Mesenchymal stem cell (in vitro differentiated cells and primary cell): ENCODE measurements around the gene RCOR1.

Experiments
- DNase-seq: peaks from one replicate; pipeline ENCODE4 v3.0.0-alpha.2; 2013
- H2AFZ ChIP-seq: one replicate; pipeline ENCODE4 v1.6.1; 2013; ENCODE audit warnings: low read depth, mild to moderate bottlenecking, control low read depth, inconsistent platforms, low read length, moderate library complexity
- H2AK5ac ChIP-seq: 2 replicates; pipeline ENCODE4 v1.6.1; 2013; ENCODE audit warnings: low read length, moderate library complexity, mild to moderate bottlenecking, inconsistent platforms; ENCODE audit not compliant: severe bottlenecking
- H2BK120ac ChIP-seq: one replicate; pipeline ENCODE4 v1.6.1; 2013; ENCODE audit warnings: low read depth, mild to moderate bottlenecking, inconsistent platforms, low read length, moderate library complexity
- H2BK12ac ChIP-seq, 2 experiments: one replicate each; pipeline ENCODE4 v1.6.1; 2013; ENCODE audit warnings: inconsistent platforms in 2 of 2, low read length in 2 of 2, mild to moderate bottlenecking in 2 of 2, moderate library complexity in 2 of 2, control low read depth in 1 of 2
- H2BK15ac ChIP-seq: one replicate; pipeline ENCODE4 v1.6.1; 2013; ENCODE audit warnings: mild to moderate bottlenecking, low read depth, inconsistent platforms; ENCODE audit not compliant: poor library complexity, severe bottlenecking
- H2BK5ac ChIP-seq: 2 replicates; pipeline ENCODE4 v1.6.1; 2013; ENCODE audit warnings: low read depth, mild to moderate bottlenecking, low read length, control low read depth, inconsistent platforms; ENCODE audit not compliant: poor library complexity, severe bottlenecking
- H3K14ac ChIP-seq, 2 experiments: one replicate each; pipeline ENCODE4 v1.6.1; 2013; ENCODE audit warnings: inconsistent platforms in 2 of 2, low read length in 2 of 2, control low read depth in 1 of 2, mild to moderate bottlenecking in 1 of 2, moderate library complexity in 1 of 2
- H3K18ac ChIP-seq, 2 experiments: one replicate each; pipeline ENCODE4 v1.6.1; 2013; ENCODE audit warnings: inconsistent platforms in 2 of 2, low read length in 2 of 2, control low read depth in 1 of 2, low read depth in 1 of 2, mild to moderate bottlenecking in 1 of 2
- H3K23ac ChIP-seq, 2 experiments: one replicate each; pipeline ENCODE4 v1.6.1; 2013; ENCODE audit warnings: inconsistent platforms in 2 of 2, low read length in 2 of 2, mild to moderate bottlenecking in 2 of 2, moderate library complexity in 2 of 2, control low read depth in 1 of 2
- H3K27ac ChIP-seq: 2 replicates; pipeline ENCODE4 v1.5.1; 2013; ENCODE audit warnings: mild to moderate bottlenecking, moderate library complexity, low read length, control low read depth, inconsistent platforms; ENCODE audit not compliant: poor library complexity, severe bottlenecking
- H3K27me3 ChIP-seq, 2 experiments: 2 replicates each; pipeline versions ENCODE4 v1.6.1 to v1.7.0; 2013; ENCODE audit warnings: low read length in 2 of 2, mild to moderate bottlenecking in 2 of 2, moderate library complexity in 2 of 2, control low read depth in 1 of 2, inconsistent platforms in 1 of 2; ENCODE audit not compliant: control insufficient read depth in 1 of 2, insufficient read depth in 1 of 2
- H3K36me3 ChIP-seq, 2 experiments: 2 replicates each; pipeline versions ENCODE4 v1.6.1 to v1.7.0; 2013; ENCODE audit warnings: low read length in 2 of 2, control low read depth in 1 of 2, inconsistent platforms in 1 of 2, low read depth in 1 of 2, mild to moderate bottlenecking in 1 of 2; ENCODE audit not compliant: insufficient read depth in 2 of 2, control insufficient read depth in 1 of 2
- H3K4ac ChIP-seq, 2 experiments: one replicate each; pipeline ENCODE4 v1.6.1; 2013; ENCODE audit warnings: inconsistent platforms in 2 of 2, low read length in 2 of 2, mild to moderate bottlenecking in 2 of 2, moderate library complexity in 2 of 2, control low read depth in 1 of 2, low read depth in 1 of 2
- H3K4me1 ChIP-seq: 2 replicates; pipeline ENCODE4 v1.6.1; 2013; ENCODE audit warnings: low read depth, low read length, control low read depth; ENCODE audit not compliant: control insufficient read depth, insufficient read depth
- H3K4me2 ChIP-seq: 2 replicates; pipeline ENCODE4 v1.6.1; 2013; ENCODE audit warnings: low read length, mild to moderate bottlenecking, inconsistent platforms; ENCODE audit not compliant: poor library complexity, severe bottlenecking
- H3K4me3 ChIP-seq, 2 experiments: 2 replicates each; pipeline versions ENCODE4 v1.5.1 to v1.7.0; 2013; ENCODE audit warnings: low read length in 2 of 2, mild to moderate bottlenecking in 2 of 2, control low read depth in 1 of 2, low read depth in 1 of 2; ENCODE audit not compliant: insufficient read depth in 1 of 2
- H3K79me1 ChIP-seq: replicated peaks from 2 replicates; pipeline ENCODE4 v1.6.1; 2013; ENCODE audit warnings: mild to moderate bottlenecking, control low read depth, low read length, inconsistent platforms; ENCODE audit not compliant: poor library complexity, severe bottlenecking
- H3K9ac ChIP-seq: 2 replicates; pipeline ENCODE4 v1.7.0; 2013; ENCODE audit warnings: mild to moderate bottlenecking, low read length, moderate library complexity
- H3K9me3 ChIP-seq: 2 replicates; pipeline ENCODE4 v1.7.0; 2013; ENCODE audit warnings: mild to moderate bottlenecking, low read length; ENCODE audit not compliant: control insufficient read depth
- H4K8ac ChIP-seq: one replicate; pipeline ENCODE4 v1.6.1; 2013; ENCODE audit warnings: inconsistent platforms, mild to moderate bottlenecking, low read length, moderate library complexity
- H4K91ac ChIP-seq: one replicate; pipeline ENCODE4 v1.6.1; 2013; ENCODE audit warnings: mild to moderate bottlenecking, low read length, inconsistent platforms
- WGBS: methylation state at CpG from one replicate; pipeline ENCODE4 v1.1.7; 2013; ENCODE audit warnings: mixed read lengths; 5-methylcytosine and 5-hydroxymethylcytosine counted together

Gene RCOR1

GRCh38 chr14:102655137-102655536, 62.7 kb downstream of the RCOR1 start:
- no peak overlapping the region for H3K14ac ChIP-seq
- no peak overlapping the region for H3K4ac ChIP-seq
- no peaks in the 10 kb centered on the region for H3K36me3 ChIP-seq
- peaks cover 7% of the 10 kb centered on the region for H3K4me1 ChIP-seq
- H2AFZ ChIP-seq: no peak overlapping the region
- no peak overlapping the region for H2BK120ac ChIP-seq
- no peak overlapping the region for H3K4me3 ChIP-seq
- no peak overlapping the region for H2BK12ac ChIP-seq
- H4K91ac ChIP-seq: no peak overlapping the region
- H2BK15ac ChIP-seq: no peak overlapping the region
- H3K27me3 ChIP-seq: no peaks in the 10 kb centered on the region
- H3K4me2 ChIP-seq: no peak overlapping the region
- H3K9ac ChIP-seq: no peak overlapping the region
- no peak overlapping the region for H3K18ac ChIP-seq
- H2BK5ac ChIP-seq: no peak overlapping the region
- H3K9me3 ChIP-seq: no peaks in the 10 kb centered on the region
- H2AK5ac ChIP-seq: no peak overlapping the region
- H3K23ac ChIP-seq: no peak overlapping the region
- peak; percentile 37 for DNase-seq
- peaks cover 13% of the 10 kb centered on the region for H3K79me1 ChIP-seq
- H4K8ac ChIP-seq: no peak overlapping the region
- H3K27ac ChIP-seq: peak overlapping the region; percentile 51

GRCh38 chr14:102659797-102660196, 67.3 kb downstream of the RCOR1 start:
- Histone ChIP-seq H3K4me2 (no peak overlapping the region), H3K9ac (no peak overlapping the region), H2BK15ac (no peak overlapping the region), H3K9me3 (no peaks in the 10 kb centered on the region), H2BK5ac (no peak overlapping the region), H3K36me3 (no peaks in the 10 kb centered on the region), H2BK120ac (no peak overlapping the region), H2AK5ac (no peak overlapping the region), H3K79me1 (peaks cover 18% of the 10 kb centered on the region), H2AFZ (no peak overlapping the region), H4K91ac (no peak overlapping the region), H3K4ac (no peak overlapping the region), H2BK12ac (no peak overlapping the region), H3K23ac (no peak overlapping the region), H3K27me3 (no peaks in the 10 kb centered on the region), H4K8ac (no peak overlapping the region), H3K27ac (no peak overlapping the region), H3K14ac (no peak overlapping the region), H3K18ac (no peak overlapping the region), H3K4me1 (peaks cover 5% of the 10 kb centered on the region), H3K4me3 (no peak overlapping the region)
- peak; percentile 68 for DNase-seq
- 40% methylated on average over 2 of the region's 4 CpGs for WGBS

GRCh38 chr14:102661614-102662013, 69.2 kb downstream of the RCOR1 start:
- Histone ChIP-seq H2BK12ac (no peak overlapping the region), H2AK5ac (no peak overlapping the region), H3K27me3 (no peaks in the 10 kb centered on the region), H3K9me3 (no peaks in the 10 kb centered on the region), H2BK120ac (no peak overlapping the region), H3K79me1 (peaks cover 17% of the 10 kb centered on the region), H3K4me3 (no peak overlapping the region), H4K8ac (no peak overlapping the region), H3K27ac (no peak overlapping the region), H3K4me1 (peaks cover 2% of the 10 kb centered on the region), H3K4me2 (no peak overlapping the region), H3K36me3 (no peaks in the 10 kb centered on the region), H2BK15ac (no peak overlapping the region), H3K14ac (no peak overlapping the region), H2BK5ac (no peak overlapping the region), H4K91ac (no peak overlapping the region), H3K9ac (no peak overlapping the region), H3K23ac (no peak overlapping the region), H2AFZ (no peak overlapping the region), H3K4ac (no peak overlapping the region), H3K18ac (no peak overlapping the region)
- WGBS: 97% methylated on average over 4 of the region's 4 CpGs
- no peak for DNase-seq

DNA sequence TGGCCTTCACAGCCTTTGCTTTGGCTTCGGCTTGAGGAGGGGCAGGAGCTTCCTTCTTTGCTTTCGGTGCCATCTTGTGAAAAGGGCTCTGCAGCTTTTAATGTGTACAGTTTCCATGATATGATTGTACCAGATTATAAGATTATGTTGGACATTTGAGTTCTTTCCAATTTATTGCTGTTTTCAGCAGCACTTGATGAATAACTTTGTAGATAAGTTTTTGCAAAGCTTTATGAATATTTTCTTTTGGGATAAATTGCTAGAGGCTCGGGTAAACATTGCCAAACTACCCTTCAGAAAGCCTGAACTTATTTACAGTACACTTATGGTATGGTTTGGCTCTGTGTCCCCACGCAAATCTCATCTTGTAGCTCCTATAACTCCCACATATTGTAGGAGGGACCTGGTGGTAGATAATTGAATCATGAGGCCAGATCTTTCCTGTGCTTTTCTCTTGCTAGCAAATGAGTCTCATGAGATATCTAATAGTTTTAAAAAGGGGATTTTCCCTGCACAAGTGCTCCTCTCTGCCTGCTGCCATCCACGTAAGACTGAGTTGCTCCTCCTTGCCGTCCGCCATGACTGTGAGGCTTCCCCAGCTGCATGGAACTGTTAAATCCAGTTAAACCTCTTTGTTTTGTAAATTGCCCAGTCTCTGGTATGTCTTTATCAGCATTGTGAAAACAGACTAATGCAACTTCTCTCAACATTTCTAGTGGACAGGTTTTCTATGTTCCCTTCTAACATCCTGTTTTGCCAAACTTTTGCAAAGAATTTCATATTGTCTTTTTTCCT, 70.4 kb downstream of the RCOR1 start:
- H3K4me2 ChIP-seq: no peak overlapping the region
- H3K79me1 ChIP-seq: peaks cover 24% of the 10 kb centered on the region
- no peak overlapping the region for H3K18ac ChIP-seq
- no peak overlapping the region for H3K27ac ChIP-seq
- H3K9ac ChIP-seq: no peak overlapping the region
- no peak overlapping the region for H2BK15ac ChIP-seq
- H2BK12ac ChIP-seq: no peak overlapping the region
- no peak overlapping the region for H3K23ac ChIP-seq
- peaks cover 2% of the 10 kb centered on the region for H3K4me1 ChIP-seq
- no peaks in the 10 kb centered on the region for H3K27me3 ChIP-seq
- no peaks in the 10 kb centered on the region for H3K36me3 ChIP-seq
- no peaks in the 10 kb centered on the region for H3K9me3 ChIP-seq
- no peak overlapping the region for H4K91ac ChIP-seq
- no peak overlapping the region for H2BK120ac ChIP-seq
- no peak overlapping the region for H3K14ac ChIP-seq
- no peak overlapping the region for H2BK5ac ChIP-seq
- no peak overlapping the region for H2AFZ ChIP-seq
- WGBS: 95% methylated on average over 5 of the region's 7 CpGs
- H2AK5ac ChIP-seq: no peak overlapping the region
- H3K4ac ChIP-seq: no peak overlapping the region
- no peak overlapping the region for H3K4me3 ChIP-seq
- H4K8ac ChIP-seq: no peak overlapping the region
- no peak for DNase-seq
